Upper lobe of left lung (tissue), 6 donors: ENCODE measurements around the gene ZNF526. TPM values are rescaled to one million over a fixed set of nuclear protein-coding genes. Genes with fewer than 3 reads are reported as not detected.

Source experiments
- ATAC-seq, 2 donors: fragments of 200-7000 bp; cut with Tn5 transposase; one replicate each; pipeline ENCODE4 v1.9.1; 2022; ENCODE audit warnings: mild to moderate bottlenecking in 2 of 2, moderate library complexity in 2 of 2; ENCODE audit not compliant: low FRiP score in 2 of 2
- DNase-seq, 2 donors: peaks; one replicate each; pipeline ENCODE4 v3.0.0-alpha.2; 2019 to 2020
- H3K27ac ChIP-seq, 4 donors: fragments of 200-600 bp; sonication (generic); one replicate each; pipeline ENCODE4 v1.5.1; 2016 to 2019
- H3K27me3 ChIP-seq, 4 donors: fragments of 200-600 bp; sonication (generic); one replicate each; pipeline ENCODE4 v1.5.1; 2017 to 2019
- H3K36me3 ChIP-seq, 4 donors: fragments of 200-600 bp; sonication (generic); one replicate each; pipeline ENCODE4 v1.5.1; 2016 to 2019
- H3K4me1 ChIP-seq, 4 donors: fragments of 200-600 bp; sonication (generic); one replicate each; pipeline ENCODE4 v1.5.1; 2018 to 2019
- H3K4me3 ChIP-seq, 4 donors: fragments of 200-600 bp; sonication (generic); one replicate each; pipeline ENCODE4 v1.5.1; 2017 to 2019; ENCODE audit warnings: mild to moderate bottlenecking in 2 of 4, moderate library complexity in 1 of 4
- H3K9me3 ChIP-seq, 4 donors: fragments of 200-600 bp; sonication (generic); one replicate each; pipeline ENCODE4 v1.5.1; 2018 to 2019
- EP300 ChIP-seq, 4 donors: sonication (generic); formaldehyde crosslinking; IDR thresholded peaks; one replicate each; pipeline ENCODE4 v1.5.1; 2017; ENCODE audit warnings: antibody characterized with exemption in 4 of 4, control low read depth in 2 of 4
- POLR2A ChIP-seq, 4 donors: fragments of 450-650 bp; IDR thresholded peaks; one replicate each; pipeline ENCODE4 v1.5.1; 2016 to 2017; ENCODE audit warnings: antibody characterized with exemption in 4 of 4, mild to moderate bottlenecking in 2 of 4
- POLR2AphosphoS5 ChIP-seq, 2 donors: sonication (generic); formaldehyde crosslinking; IDR thresholded peaks; one replicate each; pipeline ENCODE4 v1.5.1; 2017; ENCODE audit warnings: antibody characterized with exemption in 2 of 2
- WGBS, 2 donors: methylation state at CpG; one replicate each; pipeline ENCODE4 v1.1.5; 2017 to 2018; 5-methylcytosine and 5-hydroxymethylcytosine counted together
- total RNA-seq, 6 donors: library from RNA; depleted of rRNA in 4 of 6; stranded (reverse); fragments of >200 nt in 4 of 6; gene quantifications; one replicate each; pipeline versions ENCODE4 v1.1.0 to v1.2.1, GENCODE V29; 2016 to 2021
- TF ChIP-seq, protein P1 (sequence below), 6 experiments: fragments of 450-650 bp in 4 of 6; fragments of 200-600 bp in 2 of 6; sonication (generic) in 2 of 6; IDR thresholded peaks; one replicate each; pipeline ENCODE4 v1.5.1; 2016 to 2019; ENCODE audit warnings: antibody characterized with exemption in 6 of 6
- donor health status: DM: no; HTN: no; CAD: no; lungs with moderate emphysema.
- donor health status: DM: no; HTN: yes; CAD: no; lungs with severe emphysema.

The ZNF526 gene
- total RNA-seq, 6 donors from 2014 or later, result 7.9 to 13.8 (median 11.4) TPM

DNA sequence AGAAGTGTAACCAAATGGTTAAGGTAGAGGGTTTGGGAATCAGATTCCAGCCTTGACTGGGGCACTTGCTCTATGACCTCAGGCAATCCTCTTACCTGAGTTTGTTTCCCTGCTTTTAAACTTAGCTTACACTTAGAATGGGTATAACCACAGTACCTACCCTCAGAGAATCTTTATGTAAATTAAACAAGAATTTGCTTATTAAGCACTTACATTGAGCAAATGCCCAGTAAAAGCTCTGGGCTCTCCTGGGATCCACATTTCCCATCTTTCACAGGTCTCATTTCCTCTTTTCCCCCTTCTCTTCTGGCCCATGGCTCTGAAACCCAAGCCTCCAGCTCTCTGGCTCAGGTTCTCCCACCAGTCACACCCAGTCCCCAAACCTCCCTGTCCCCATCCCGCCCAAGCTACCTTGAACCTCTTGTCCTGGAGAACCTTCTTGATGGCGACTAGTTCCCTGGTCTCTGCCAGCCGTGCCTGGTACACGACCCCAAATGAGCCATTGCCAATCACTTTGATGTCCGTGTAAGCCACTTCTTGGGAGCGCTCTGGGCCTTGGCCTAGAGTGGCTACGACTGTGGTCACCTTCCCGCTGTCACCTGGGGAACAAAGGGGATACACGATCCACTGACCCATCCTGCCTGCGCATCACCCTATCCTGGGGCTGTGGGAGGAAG is 19.6 kb downstream of the ZNF526 start:
- no peak for ATAC-seq

DNA sequence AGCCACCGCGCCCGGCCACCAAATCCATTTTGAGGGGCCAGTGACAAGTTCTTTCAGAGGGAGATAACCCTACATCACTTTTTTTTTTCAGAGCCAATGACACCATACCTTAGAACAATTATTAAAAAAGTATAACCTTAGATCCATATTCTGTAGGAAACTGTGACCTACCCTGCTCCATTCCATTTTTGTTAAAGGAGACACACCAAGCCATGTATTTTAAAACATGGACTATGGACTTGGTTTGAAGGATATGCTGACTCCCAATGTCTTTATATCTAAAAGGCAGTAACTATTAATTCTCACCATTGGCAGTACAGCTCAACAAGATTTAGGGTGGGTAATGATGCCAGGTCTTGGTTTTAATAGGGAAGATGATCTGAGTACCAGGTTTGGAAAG is 21.2 kb downstream of the ZNF526 start:
- H3K27me3 ChIP-seq, result no peaks in the 10 kb centered on the region
- H3K27ac ChIP-seq, result peak overlapping the region in 2 of 4 donors; percentile 92 to 96
- peak overlapping the region in 3 of 4 donors; percentile 89 to 98 (median 95) for H3K4me3 ChIP-seq
- no peak for DNase-seq
- WGBS, 2 donors, result 95 to 100% methylated on average over 3 of the region's 3 CpGs
- TF ChIP-seq POLR2A (IDR thresholded peaks at IDR 0.05) (no peak), POLR2AphosphoS5 (IDR thresholded peaks at IDR 0.05) (no peak), EP300 (IDR thresholded peaks at IDR 0.05) (no peak)
- TF ChIP-seq, protein P1, sequence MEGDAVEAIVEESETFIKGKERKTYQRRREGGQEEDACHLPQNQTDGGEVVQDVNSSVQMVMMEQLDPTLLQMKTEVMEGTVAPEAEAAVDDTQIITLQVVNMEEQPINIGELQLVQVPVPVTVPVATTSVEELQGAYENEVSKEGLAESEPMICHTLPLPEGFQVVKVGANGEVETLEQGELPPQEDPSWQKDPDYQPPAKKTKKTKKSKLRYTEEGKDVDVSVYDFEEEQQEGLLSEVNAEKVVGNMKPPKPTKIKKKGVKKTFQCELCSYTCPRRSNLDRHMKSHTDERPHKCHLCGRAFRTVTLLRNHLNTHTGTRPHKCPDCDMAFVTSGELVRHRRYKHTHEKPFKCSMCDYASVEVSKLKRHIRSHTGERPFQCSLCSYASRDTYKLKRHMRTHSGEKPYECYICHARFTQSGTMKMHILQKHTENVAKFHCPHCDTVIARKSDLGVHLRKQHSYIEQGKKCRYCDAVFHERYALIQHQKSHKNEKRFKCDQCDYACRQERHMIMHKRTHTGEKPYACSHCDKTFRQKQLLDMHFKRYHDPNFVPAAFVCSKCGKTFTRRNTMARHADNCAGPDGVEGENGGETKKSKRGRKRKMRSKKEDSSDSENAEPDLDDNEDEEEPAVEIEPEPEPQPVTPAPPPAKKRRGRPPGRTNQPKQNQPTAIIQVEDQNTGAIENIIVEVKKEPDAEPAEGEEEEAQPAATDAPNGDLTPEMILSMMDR (IDR thresholded peaks at IDR 0.05), result no peak
- H3K9me3 ChIP-seq, result no peaks in the 10 kb centered on the region
- ATAC-seq, result no peak
- peaks cover under 1 to 31% (median 9%) of the 10 kb centered on the region in 4 donors for H3K36me3 ChIP-seq
- H3K4me1 ChIP-seq, result peaks cover 29 to 59% (median 37%) of the 10 kb centered on the region in 4 donors

More for the DNA sequence above, 19.6 kb downstream of the ZNF526 start:
- Histone ChIP-seq H3K27ac (no peak overlapping the region), H3K9me3 (no peaks in the 10 kb centered on the region), H3K27me3 (no peaks in the 10 kb centered on the region), H3K36me3 (peaks cover 6 to 47% (median 25%) of the 10 kb centered on the region in 4 donors), H3K4me1 (peaks cover 22 to 43% (median 25%) of the 10 kb centered on the region in 4 donors), H3K4me3 (no peak overlapping the region)
- no peak for TF ChIP-seq POLR2A (IDR thresholded peaks at IDR 0.05)
- TF ChIP-seq POLR2AphosphoS5 (IDR thresholded peaks at IDR 0.05), result no peak
- TF ChIP-seq, protein P1 (IDR thresholded peaks at IDR 0.05), result no peak
- no peak for TF ChIP-seq EP300 (IDR thresholded peaks at IDR 0.05)
- no peak for DNase-seq
- 86 to 90% methylated on average over 7 to 10 of the region's 10 CpGs for WGBS, 2 donors

DNA sequence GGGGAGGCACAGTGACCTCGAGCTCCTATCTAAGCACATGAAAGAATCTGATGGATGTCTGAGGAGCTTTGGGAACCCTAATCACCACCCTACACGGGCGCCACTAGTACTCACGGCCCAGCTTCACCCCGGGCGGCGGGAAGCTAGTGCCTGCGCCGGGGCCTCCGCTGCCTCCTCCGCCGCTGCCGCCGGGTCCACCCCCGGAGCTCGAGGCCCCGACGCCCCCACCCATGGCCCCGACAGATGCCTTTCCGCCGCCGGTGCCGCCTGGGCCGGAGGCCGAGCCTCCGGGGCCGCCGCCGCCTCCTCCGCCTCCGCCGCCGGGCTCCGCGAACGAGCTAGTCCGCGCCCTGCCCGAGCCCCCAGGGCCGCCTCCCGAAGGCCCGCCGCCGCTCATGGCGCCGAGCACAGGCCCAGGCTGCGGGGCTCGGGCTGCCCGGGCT is 22.0 kb downstream of the ZNF526 start:
- peaks cover 0 to 26% (median 3%) of the 10 kb centered on the region in 4 donors for H3K36me3 ChIP-seq
- peak overlapping the region; percentile 85 to 96 (median 91) for H3K27ac ChIP-seq
- DNase-seq (no peak), ATAC-seq (no peak)
- no peaks in the 10 kb centered on the region for H3K9me3 ChIP-seq
- peak overlapping the region; percentile 38 to 98 (median 92) for H3K4me3 ChIP-seq
- H3K27me3 ChIP-seq, result no peaks in the 10 kb centered on the region
- peaks cover 29 to 62% (median 42%) of the 10 kb centered on the region in 4 donors for H3K4me1 ChIP-seq
- WGBS, 2 donors, result 1 to 2% methylated on average over 15 to 25 of the region's 49 CpGs
- peak in 1 of 4 donors; percentile 49 for TF ChIP-seq POLR2A (IDR thresholded peaks at IDR 0.05)
- TF ChIP-seq, protein P1 (IDR thresholded peaks at IDR 0.05), result peak in 1 of 6 experiments; percentile 20
- no peak for TF ChIP-seq EP300 (IDR thresholded peaks at IDR 0.05)
- TF ChIP-seq POLR2AphosphoS5 (IDR thresholded peaks at IDR 0.05), result no peak

DNA sequence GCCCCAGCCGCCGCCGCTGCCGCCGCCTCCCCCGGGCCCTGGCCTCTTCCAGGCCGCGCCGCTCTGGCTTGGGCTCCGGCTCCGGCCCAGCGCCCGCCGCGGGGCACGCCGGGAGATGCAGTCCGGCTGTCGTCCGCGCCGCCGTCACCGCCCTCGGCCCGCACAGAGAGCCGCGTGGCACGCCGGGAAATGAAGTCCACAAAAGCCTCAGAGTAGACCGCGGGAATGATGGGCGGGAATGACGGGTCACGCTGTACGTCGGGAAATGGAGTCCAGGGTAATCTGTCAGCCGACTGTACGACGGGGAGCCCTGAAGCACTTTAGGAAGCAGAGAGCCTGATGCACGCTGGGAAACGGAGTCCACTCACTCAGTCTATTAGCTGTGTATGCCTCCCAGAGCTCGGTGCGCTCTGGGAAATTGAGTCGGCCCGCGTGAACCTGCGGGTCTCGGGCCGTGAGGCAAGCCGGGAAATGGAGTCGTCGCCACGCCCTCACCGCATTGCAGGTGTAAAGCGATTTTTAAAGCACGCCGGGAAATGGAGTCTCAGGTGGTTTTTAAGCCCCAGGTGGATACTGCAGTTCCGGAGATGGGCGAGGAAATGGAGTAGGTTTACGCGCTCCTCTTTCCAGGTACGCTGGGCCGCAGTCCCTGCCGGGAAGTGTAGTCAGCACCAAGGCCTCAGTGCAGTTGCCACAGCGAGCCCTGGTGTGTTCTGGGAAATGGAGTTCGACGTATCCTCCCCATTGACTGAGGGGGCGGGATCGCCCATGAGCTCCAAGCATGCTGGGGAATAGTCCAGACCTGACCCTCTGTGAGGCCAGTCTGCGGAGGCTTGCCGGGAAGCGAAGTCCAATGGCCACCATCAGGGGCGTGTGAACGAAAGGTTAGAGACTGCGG is 22.6 kb downstream of the ZNF526 start, which contains the start of gene GSK3A:
Gene GSK3A, minus strand, starts transcription at position 91 of the 898 bp plus-strand sequence. CDS start 137 bp downstream, outside the sequence.
- H3K4me1 ChIP-seq, result peaks cover 29 to 62% (median 42%) of the 10 kb centered on the region in 4 donors
- no peaks in the 10 kb centered on the region for H3K9me3 ChIP-seq
- H3K27me3 ChIP-seq, result no peaks in the 10 kb centered on the region
- TF ChIP-seq EP300 (IDR thresholded peaks at IDR 0.05), result peak in 1 of 4 donors; percentile 56
- TF ChIP-seq, protein P1 (IDR thresholded peaks at IDR 0.05), result peak in 3 of 6 experiments; percentile 13 to 16 (median 13)
- TF ChIP-seq POLR2AphosphoS5 (IDR thresholded peaks at IDR 0.05), result peak; percentile 87 to 97
- TF ChIP-seq POLR2A (IDR thresholded peaks at IDR 0.05), result peak in 3 of 4 donors; percentile 48 to 92 (median 86)
- peaks cover 0 to 21% (median 2%) of the 10 kb centered on the region in 4 donors for H3K36me3 ChIP-seq
- DNase-seq (peak; percentile 99), ATAC-seq (peak; percentile 93 to 96)
- peak within 1 kb of the TSS; percentile 85 to 96 (median 91) for H3K27ac ChIP-seq
- WGBS, 2 donors, result 1% methylated on average over 38 to 64 of the region's 76 CpGs
- H3K4me3 ChIP-seq, result peak within 1 kb of the TSS; percentile 46 to 98 (median 92)
